GM15510 (cell line): ENCODE results near the gene ZDHHC14.

Experiments used
- POLR2A ChIP-seq: IDR thresholded peaks from 3 replicates; pipeline ENCODE4 v1.6.1; 2011; ENCODE audit warnings: borderline replicate concordance; ENCODE audit not compliant: insufficient read length; ENCODE audit errors: extremely low read depth

Gene ZDHHC14

GRCh38 chr6:157695301-157696040 lies 314.5 kb downstream of the ZDHHC14 start:
- TF ChIP-seq POLR2A, result no peak

- TF ChIP-seq POLR2A, result no peak
These were observed 319.0 kb downstream of the ZDHHC14 start for GRCh38 chr6:157699777-157700636.

- TF ChIP-seq POLR2A, result no peak
These were observed 325.9 kb downstream of the ZDHHC14 start for GRCh38 chr6:157706883-157707282.

GRCh38 chr6:157707576-157707975 lies 326.6 kb downstream of the ZDHHC14 start:
- no peak for TF ChIP-seq POLR2A

GRCh38 chr6:157708239-157708638 lies 327.2 kb downstream of the ZDHHC14 start:
- TF ChIP-seq POLR2A, result no peak

GRCh38 chr6:157708933-157709332 lies 327.9 kb downstream of the ZDHHC14 start:
- no peak for TF ChIP-seq POLR2A

- no peak for TF ChIP-seq POLR2A
These were observed 328.6 kb downstream of the ZDHHC14 start for GRCh38 chr6:157709555-157709954.

- TF ChIP-seq POLR2A, result no peak
These were observed 329.6 kb downstream of the ZDHHC14 start for GRCh38 chr6:157710604-157711003.

- TF ChIP-seq POLR2A, result no peak
These were observed 330.1 kb downstream of the ZDHHC14 start for GRCh38 chr6:157711060-157711459.

GRCh38 chr6:157712585-157713295 lies 331.8 kb downstream of the ZDHHC14 start:
- TF ChIP-seq POLR2A, result no peak

- no peak for TF ChIP-seq POLR2A
These were observed 332.6 kb downstream of the ZDHHC14 start for GRCh38 chr6:157713451-157714152.

- TF ChIP-seq POLR2A, result no peak
These were observed 333.1 kb downstream of the ZDHHC14 start for GRCh38 chr6:157714153-157714490.

GRCh38 chr6:157715728-157716164 lies 334.8 kb downstream of the ZDHHC14 start:
- TF ChIP-seq POLR2A, result no peak

GRCh38 chr6:157716251-157716995 lies 335.4 kb downstream of the ZDHHC14 start:
- no peak for TF ChIP-seq POLR2A
